Tibial nerve (tissue), 4 donors: ENCODE measurements around the gene OBSCN. TPM values are rescaled to one million over a fixed set of nuclear protein-coding genes. Genes with fewer than 3 reads are reported as not detected.
A peak's percentile ranks its signal among the peaks of the same experiment; 100 is the strongest.

Source experiments
- DNase-seq, 2 donors: peaks; one replicate each; pipeline ENCODE4 v3.0.0-alpha.2; 2019; ENCODE audit warnings: low spot score in 2 of 2
- H3K27ac ChIP-seq, 4 donors: fragments of 200-600 bp; sonication (generic) in 3 of 4; one replicate each; pipeline ENCODE4 v1.5.1; 2017 to 2019; ENCODE audit warnings: mild to moderate bottlenecking in 1 of 4
- H3K27me3 ChIP-seq, 2 donors: fragments of 200-600 bp; sonication (generic) in 1 of 2; one replicate each; pipeline versions ENCODE4 v1.5.1 to v1.6.0; 2017 to 2019
- H3K36me3 ChIP-seq, 3 donors: fragments of 200-600 bp; sonication (generic); one replicate each; pipeline ENCODE4 v1.5.1; 2018 to 2019
- H3K4me1 ChIP-seq, 4 donors: fragments of 200-600 bp; sonication (generic) in 3 of 4; one replicate each; pipeline ENCODE4 v1.5.1; 2017 to 2019
- H3K4me3 ChIP-seq, 4 donors: fragments of 200-600 bp; sonication (generic) in 3 of 4; one replicate each; pipeline ENCODE4 v1.5.1; 2017 to 2019; ENCODE audit warnings: mild to moderate bottlenecking in 1 of 4, moderate library complexity in 1 of 4
- H3K9me3 ChIP-seq, 4 donors: fragments of 200-600 bp; sonication (generic) in 3 of 4; one replicate each; pipeline ENCODE4 v1.5.1; 2017 to 2019
- CTCF ChIP-seq, 5 experiments: fragments of 200-600 bp in 3 of 5; fragments of 450-650 bp in 2 of 5; sonication (generic) in 3 of 5; IDR thresholded peaks; one replicate each; pipeline ENCODE4 v1.5.1; 2016 to 2019; ENCODE audit warnings: antibody characterized with exemption in 5 of 5, mild to moderate bottlenecking in 3 of 5, moderate library complexity in 2 of 5
- EP300 ChIP-seq, 2 donors: sonication (generic); formaldehyde crosslinking; IDR thresholded peaks; one replicate each; pipeline ENCODE4 v1.6.1; 2017; ENCODE audit warnings: antibody characterized with exemption in 2 of 2, mild to moderate bottlenecking in 1 of 2
- POLR2A ChIP-seq, 2 donors: fragments of 450-650 bp; IDR thresholded peaks; one replicate each; pipeline ENCODE4 v1.6.1; 2017; ENCODE audit warnings: antibody characterized with exemption in 2 of 2, mild to moderate bottlenecking in 2 of 2, moderate library complexity in 2 of 2
- WGBS, 2 donors: methylation state at CpG; one replicate each; pipeline ENCODE4 v1.1.5; 2018; 5-methylcytosine and 5-hydroxymethylcytosine counted together
- total RNA-seq, 4 donors: library from RNA; depleted of rRNA; stranded (reverse); fragments of >200 nt; gene quantifications; one replicate each; pipeline ENCODE4 v1.1.0, GENCODE V29; 2016

Gene OBSCN
- total RNA-seq, 4 donors from 2014 or later: 8.5 to 22.6 (median 19.0) TPM

DNA sequence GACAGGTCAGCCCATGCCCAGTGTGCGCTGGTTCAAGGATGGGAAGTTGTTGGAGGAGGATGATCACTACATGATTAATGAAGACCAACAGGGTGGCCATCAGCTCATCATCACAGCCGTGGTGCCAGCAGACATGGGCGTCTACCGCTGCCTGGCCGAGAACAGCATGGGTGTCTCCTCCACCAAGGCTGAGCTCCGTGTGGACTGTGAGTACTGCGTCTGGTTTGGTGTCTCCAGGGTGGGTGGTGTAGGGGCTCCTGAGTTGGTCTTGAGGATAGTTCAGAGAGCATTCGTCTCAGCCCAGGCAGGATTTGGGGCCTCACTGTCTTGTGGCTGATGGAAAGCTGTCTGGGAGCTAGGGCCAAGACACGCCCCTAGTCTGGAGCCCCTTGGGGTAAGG, 115.6 kb downstream of the OBSCN start:
- no peaks in the 10 kb centered on the region for H3K27me3 ChIP-seq
- no peaks in the 10 kb centered on the region for H3K4me1 ChIP-seq
- H3K27ac ChIP-seq: no peak overlapping the region
- H3K4me3 ChIP-seq: no peak overlapping the region
- peaks cover 0 to 26% (median 0%) of the 10 kb centered on the region in 4 donors for H3K9me3 ChIP-seq
- TF ChIP-seq EP300 (IDR thresholded peaks at IDR 0.05): no peak
- TF ChIP-seq CTCF (IDR thresholded peaks at IDR 0.05): no peak
- TF ChIP-seq POLR2A (IDR thresholded peaks at IDR 0.05): no peak
- DNase-seq: no peak
- peaks cover 0 to 64% (median 0%) of the 10 kb centered on the region in 3 donors for H3K36me3 ChIP-seq
- WGBS, 2 donors: 97% methylated on average over 8 to 9 of the region's 9 CpGs

DNA sequence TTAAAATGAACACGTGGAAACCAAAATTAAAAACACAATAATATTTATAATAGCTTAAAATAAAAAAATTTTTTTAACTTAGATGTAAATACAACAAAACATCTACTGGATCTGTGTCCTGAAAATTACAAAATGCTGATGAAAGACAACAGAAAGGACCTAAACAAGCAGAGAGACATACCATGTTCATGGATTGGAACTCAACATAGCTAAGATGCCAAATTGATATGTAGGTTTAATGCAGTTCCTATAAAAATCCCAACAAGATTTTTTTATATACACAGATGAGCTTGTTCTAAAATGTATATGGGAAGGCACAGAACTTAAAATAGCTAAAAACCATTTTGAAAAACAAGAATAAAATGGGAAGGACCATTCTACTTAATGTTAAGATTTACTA, 117.4 kb downstream of the OBSCN start:
- Histone ChIP-seq H3K27me3 (no peaks in the 10 kb centered on the region), H3K9me3 (peaks cover 0 to 26% (median 0%) of the 10 kb centered on the region in 4 donors), H3K36me3 (peaks cover 0 to 48% (median 0%) of the 10 kb centered on the region in 3 donors), H3K4me1 (no peaks in the 10 kb centered on the region), H3K27ac (no peak overlapping the region), H3K4me3 (no peak overlapping the region)
- no peak for TF ChIP-seq POLR2A (IDR thresholded peaks at IDR 0.05)
- TF ChIP-seq EP300 (IDR thresholded peaks at IDR 0.05): no peak
- TF ChIP-seq CTCF (IDR thresholded peaks at IDR 0.05): no peak
- 86 to 97% methylated on average over 1 of the region's 1 CpG for WGBS, 2 donors
- no peak for DNase-seq

DNA sequence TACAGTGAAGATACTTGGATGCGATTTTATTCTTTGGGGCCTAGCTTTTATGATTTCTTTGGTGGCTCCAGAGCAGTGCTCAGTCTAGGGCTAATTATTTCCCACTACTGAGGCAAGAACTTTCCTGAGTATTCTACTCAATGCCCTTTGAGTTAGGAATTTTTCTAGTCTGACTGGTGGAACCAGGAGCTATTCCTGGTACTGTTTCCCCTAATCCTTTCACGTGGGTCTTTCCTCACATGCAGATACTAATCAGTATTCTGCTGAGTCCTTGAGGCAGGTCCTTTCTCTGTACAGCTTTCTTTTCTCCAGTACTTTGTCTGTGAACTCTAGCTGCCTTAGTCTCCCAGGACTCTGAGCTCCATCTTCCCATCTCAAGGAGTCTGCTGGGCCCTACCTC, 122.0 kb downstream of the OBSCN start:
- TF ChIP-seq EP300 (IDR thresholded peaks at IDR 0.05): no peak
- no peak for TF ChIP-seq CTCF (IDR thresholded peaks at IDR 0.05)
- no peak for TF ChIP-seq POLR2A (IDR thresholded peaks at IDR 0.05)
- Histone ChIP-seq H3K9me3 (peaks cover 0 to 13% (median 0%) of the 10 kb centered on the region in 4 donors), H3K36me3 (peaks cover 0 to 7% (median 0%) of the 10 kb centered on the region in 3 donors), H3K4me3 (no peak overlapping the region), H3K27me3 (no peaks in the 10 kb centered on the region), H3K27ac (no peak overlapping the region), H3K4me1 (no peaks in the 10 kb centered on the region)
- no peak for DNase-seq
- 87 to 92% methylated on average over 2 of the region's 2 CpGs for WGBS, 2 donors

DNA sequence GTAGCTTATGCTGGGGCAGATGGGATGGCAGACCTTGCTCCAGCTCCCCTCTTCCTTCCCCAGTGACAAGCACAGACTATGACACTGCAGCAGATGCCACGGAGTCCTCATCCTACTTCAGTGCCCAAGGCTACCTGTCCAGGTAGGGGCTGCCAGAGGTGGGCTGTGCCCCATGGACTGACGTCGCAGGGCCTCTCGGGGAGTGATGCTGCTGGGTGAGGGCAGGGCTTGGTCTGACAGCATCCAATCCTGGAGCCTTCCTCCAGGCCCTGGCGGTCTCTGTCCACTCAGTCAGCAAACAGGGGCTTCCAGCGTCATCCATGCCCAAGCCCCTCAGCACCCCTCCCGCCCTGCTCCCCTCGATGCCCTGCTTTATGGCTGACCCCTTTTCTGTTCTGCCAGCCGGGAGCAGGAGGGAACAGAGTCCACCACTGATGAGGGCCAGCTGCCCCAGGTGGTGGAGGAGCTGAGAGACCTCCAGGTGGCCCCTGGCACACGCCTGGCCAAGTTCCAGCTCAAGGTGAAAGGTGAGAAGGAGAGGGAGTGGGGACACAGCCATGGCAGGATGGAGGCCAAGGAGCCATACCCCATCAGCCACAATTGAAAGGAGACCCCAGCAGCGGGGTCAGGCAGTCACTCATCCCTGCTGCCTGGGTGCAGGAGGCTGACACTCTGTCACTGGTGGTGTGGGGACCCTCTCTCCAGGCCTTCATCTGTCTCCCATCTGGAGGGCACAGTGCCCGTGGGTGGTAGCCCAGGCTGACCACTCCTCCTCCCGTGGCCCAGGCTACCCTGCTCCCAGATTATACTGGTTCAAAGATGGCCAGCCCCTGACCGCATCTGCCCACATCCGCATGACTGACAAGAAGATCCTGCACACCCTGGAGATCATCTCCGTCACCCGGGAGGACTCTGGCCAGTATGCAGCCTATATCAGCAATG, 125.2 kb downstream of the OBSCN start:
- DNase-seq: no peak
- Histone ChIP-seq H3K36me3 (peaks cover 0 to 10% (median 0%) of the 10 kb centered on the region in 3 donors), H3K4me1 (no peaks in the 10 kb centered on the region), H3K4me3 (no peak overlapping the region), H3K27me3 (no peaks in the 10 kb centered on the region), H3K27ac (no peak overlapping the region), H3K9me3 (no peaks in the 10 kb centered on the region)
- WGBS, 2 donors: 90 to 95% methylated on average over 16 to 17 of the region's 17 CpGs
- TF ChIP-seq POLR2A (IDR thresholded peaks at IDR 0.05): no peak
- no peak for TF ChIP-seq CTCF (IDR thresholded peaks at IDR 0.05)
- TF ChIP-seq EP300 (IDR thresholded peaks at IDR 0.05): no peak

- H3K9me3 ChIP-seq: no peaks in the 10 kb centered on the region
- peaks cover 0 to 15% (median 0%) of the 10 kb centered on the region in 3 donors for H3K36me3 ChIP-seq
- H3K27ac ChIP-seq: no peak overlapping the region
- no peaks in the 10 kb centered on the region for H3K4me1 ChIP-seq
- no peak overlapping the region for H3K4me3 ChIP-seq
- DNase-seq: peak in 1 of 2 donors; percentile 9
- H3K27me3 ChIP-seq: no peaks in the 10 kb centered on the region
- 91 to 97% methylated on average over 6 to 9 of the region's 10 CpGs for WGBS, 2 donors
- no peak for TF ChIP-seq EP300 (IDR thresholded peaks at IDR 0.05)
- no peak for TF ChIP-seq CTCF (IDR thresholded peaks at IDR 0.05)
- no peak for TF ChIP-seq POLR2A (IDR thresholded peaks at IDR 0.05)
Observed at GRCh38 chr1:228333739-228334115, 125.9 kb downstream of the OBSCN start.
